Skeletal muscle cell (primary cell): ENCODE measurements around the gene TANC2.

Experiments
- DNase-seq: peaks from one replicate; pipeline ENCODE4 v3.0.0-alpha.2; 2010; ENCODE audit warnings: low read depth
- H3K4me3 ChIP-seq: 2 replicates; pipeline ENCODE4 v1.5.1; 2011; ENCODE audit warnings: low read depth, mild to moderate bottlenecking, control low read depth, low read length, moderate library complexity

Gene TANC2

DNA sequence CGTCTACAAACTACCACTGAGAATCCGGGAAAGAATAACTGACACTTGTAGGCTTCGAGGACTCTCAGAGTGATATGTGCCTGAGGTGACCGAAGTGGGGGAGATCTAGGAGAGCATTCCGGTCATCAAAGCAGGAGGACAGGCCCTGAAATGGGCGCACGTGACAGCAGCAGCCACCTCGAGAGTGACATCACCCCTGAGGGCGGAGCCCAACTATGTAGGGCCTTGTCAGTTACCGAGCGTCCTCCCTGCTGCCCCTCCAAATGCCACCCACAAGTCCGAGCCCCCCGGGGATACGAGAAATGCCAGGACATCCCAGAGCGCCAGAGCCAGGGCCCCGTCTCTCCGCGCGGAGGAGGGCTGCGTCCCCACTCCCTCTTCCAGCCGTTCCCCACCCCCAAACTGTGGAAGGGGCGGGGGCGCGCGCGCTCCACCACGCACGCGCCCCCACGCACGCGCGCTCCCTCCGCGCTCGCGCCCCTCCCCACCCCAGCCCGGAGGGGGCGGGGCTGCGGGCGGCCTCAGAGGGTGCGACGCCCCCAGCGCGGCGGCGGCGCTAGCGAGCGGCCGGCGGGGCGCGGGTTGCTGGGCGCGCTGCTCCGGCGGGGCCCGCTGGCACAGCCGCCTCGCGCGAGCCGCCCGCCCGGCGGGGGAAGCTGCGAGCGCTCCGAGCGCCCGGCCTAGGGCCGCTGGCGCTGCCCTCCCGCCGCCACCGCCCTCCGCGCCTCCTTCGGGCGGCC, at the start of gene TANC2:
Gene TANC2, plus strand, starts transcription at position 550 of the 740 bp plus-strand sequence. CDS start 43,325 bp downstream, outside the sequence.
- peak; percentile 36 for DNase-seq

DNA sequence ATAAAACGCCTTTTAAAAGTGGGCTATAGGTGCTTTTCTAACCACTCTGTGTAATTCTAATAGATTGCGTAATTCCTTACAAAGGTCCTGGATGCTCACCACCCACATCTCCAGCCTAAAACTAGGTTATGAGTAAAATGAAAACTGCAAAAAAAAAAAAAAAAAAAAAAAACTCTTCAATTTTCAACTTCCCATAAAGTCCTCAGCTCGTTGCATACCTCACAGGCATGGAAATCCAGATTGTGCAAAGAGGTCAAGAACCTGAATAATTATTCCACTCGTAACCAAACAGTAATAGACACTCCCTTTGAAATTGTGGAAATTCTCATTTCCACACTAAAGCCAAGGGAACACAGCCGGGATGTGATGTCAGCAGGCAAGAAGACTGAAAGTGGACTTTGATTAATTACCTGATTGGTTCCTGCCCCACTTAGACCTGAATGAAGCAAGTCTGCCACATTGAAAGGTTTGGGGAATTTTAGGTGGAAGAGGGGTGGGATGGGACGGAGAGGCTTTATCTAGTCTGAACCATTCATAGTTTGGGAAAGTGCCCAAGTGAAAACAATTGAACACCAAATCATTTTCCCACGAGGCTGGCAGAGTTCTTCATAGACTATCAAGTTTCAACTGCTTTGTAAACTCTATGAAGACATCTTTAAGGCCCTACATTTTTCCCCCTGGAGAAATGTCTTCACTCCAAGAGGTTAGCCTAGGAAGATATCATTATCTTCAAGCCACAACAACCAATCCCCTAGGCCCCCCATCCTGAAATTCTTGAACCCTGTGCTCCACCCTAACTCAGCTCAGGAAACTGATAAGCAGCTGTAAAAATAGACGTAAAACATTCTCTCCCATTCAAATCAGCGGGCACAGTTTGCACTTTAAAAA, 49.1 kb upstream of the TANC2 start:
- no peak for DNase-seq
- no peak overlapping the region for H3K4me3 ChIP-seq

More for the DNA sequence above, at the start of gene TANC2:
- peak within 1 kb of the TSS; percentile 68 for H3K4me3 ChIP-seq

DNA sequence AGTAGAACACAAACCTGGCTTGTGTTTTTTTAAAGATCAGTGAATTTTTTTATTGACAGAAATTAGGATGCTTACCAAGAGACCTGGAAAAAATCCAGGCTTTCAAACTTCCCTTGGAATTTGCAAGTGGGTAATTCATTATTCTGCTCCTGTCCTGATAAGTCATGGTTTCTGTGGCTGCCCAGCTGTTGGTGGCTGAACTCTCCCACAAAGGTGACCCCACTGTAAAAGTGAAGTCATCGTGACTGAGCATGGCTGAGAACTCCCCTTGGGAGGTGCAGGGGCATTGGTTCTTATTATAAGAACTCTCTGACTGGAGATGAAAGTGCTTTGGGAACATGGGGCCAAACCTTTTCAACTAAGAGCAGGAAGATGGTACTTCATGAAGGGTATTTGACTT, 46.6 kb upstream of the TANC2 start:
- no peak overlapping the region for H3K4me3 ChIP-seq
- DNase-seq, result peak; percentile 60

DNA sequence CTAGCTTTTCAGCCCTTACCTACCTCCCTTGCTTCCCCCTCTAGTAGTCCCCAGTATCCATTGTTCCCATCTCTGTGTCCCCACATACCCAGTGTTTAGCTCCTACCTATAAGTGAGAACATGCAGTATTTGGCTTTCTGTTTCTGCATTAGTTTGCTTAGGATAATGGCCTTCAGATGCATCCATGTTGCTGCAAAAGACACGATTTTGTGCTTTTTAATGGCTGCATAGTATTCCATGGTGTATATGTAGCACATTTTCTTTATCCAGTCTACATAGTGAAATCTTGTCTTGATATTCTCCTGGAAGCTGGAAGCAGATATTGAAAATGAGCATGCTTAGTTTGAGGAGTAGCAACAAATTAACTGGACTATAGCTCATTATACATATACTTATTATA, 45.7 kb upstream of the TANC2 start:
- no peak overlapping the region for H3K4me3 ChIP-seq
- no peak for DNase-seq

DNA sequence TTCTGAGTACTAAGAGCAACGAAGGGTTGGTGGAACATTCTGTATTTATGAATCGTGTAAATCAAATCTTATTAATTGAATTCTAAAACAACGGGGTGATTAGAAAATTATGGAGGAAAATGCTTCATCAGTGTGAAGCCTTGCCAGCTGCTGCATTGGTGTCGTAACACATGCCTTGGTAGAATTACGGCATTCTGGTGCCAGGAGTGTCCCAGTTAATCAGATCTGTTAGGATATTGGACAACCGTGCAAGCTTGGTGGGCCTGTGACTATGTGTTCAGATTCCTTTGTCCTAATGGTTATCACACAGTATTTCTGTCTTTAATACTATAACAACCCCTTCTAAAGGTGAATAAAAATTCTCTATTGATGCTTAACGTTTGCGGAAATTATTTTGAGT, 44.2 kb upstream of the TANC2 start:
- no peak overlapping the region for H3K4me3 ChIP-seq
- no peak for DNase-seq

DNA sequence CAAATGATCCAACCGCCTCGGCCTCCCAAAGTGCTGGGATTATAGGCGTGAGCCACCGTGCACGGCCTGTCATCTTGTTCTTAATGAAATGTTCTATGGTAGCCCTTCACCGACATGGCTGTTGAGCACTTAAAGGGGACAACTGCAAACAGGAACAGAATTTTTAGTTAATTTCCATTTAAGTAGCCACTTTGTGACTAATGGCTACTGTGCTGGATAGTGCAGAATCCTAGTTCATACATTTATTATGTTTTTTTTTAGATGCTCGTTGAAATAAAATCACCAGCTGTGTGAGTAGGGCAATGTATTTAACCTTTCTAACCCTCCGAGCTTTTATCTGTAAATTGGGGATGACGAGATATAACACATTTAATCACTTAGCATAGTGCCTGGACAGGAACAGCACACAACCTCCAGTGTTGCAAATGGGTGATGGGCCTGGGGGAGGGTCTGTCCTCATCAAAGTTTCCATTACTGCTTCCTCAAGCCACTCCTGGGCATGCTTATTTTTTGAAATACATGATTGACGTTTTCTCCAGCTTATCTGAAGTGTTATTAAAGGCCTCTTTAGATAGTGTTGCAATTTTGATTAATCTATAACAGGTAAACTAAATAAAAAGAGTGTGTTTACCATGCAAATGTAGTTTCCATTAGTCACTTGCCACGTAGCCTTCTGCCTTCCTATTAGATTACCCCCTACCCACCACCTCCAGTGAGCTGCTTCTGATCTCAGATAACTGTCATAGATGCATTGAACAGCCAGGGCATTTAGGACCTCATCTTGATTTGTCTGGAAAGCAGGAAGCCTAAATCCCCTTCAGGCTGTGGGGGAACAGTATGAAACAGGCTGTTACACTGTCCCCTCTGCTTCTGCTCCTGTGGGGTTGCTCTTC, 42.5 kb upstream of the TANC2 start:
- H3K4me3 ChIP-seq, result no peak overlapping the region
- no peak for DNase-seq

DNA sequence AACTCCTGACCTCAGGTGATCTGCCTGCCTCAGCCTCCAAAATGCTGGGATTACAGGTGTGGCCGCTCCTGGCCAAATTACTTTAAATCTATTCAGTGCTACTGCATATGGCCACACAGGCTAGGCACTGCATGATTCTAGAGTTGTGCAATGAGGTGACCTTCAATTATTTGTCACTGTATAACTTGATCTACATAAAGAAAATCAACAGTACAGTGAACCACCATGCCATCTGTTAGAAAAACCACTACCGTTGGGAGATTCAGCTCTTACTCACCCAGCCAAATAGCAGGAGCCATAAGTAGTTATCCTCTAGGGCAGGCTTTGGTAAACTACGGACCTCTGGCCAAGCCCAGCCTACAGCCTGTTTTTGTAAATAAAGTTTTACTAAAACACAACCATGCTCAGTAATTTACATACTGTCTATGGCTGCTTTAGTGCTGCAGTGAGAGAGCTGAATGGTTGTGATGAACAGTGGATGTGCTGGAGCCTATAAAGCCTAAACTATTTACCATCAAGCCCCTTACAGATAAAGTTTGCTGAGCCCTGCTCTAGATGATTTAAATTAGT, 40.7 kb upstream of the TANC2 start:
- peak; percentile 2 for DNase-seq

DNA sequence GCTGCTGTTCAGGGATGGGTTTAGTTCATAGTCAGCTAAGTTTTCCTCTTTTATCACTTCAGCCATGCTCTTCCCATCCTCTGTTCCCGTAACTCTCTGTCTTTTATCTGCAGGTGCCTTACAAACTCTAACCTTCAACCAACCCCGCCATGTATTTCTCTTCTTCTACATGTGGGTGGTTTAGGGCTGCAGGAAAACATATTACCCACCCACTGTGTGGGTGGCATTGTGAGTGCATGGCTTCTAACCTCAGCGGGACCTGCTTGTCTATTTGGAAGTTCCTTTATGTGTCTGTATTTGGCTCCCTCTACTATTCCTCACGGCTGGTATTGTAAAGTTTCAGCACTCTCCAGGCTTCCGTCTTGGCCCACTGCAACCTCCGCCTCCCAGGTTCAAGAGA, 39.0 kb upstream of the TANC2 start:
- no peak overlapping the region for H3K4me3 ChIP-seq
- no peak for DNase-seq

More for the DNA sequence above, 40.7 kb upstream of the TANC2 start:
- no peak overlapping the region for H3K4me3 ChIP-seq

DNA sequence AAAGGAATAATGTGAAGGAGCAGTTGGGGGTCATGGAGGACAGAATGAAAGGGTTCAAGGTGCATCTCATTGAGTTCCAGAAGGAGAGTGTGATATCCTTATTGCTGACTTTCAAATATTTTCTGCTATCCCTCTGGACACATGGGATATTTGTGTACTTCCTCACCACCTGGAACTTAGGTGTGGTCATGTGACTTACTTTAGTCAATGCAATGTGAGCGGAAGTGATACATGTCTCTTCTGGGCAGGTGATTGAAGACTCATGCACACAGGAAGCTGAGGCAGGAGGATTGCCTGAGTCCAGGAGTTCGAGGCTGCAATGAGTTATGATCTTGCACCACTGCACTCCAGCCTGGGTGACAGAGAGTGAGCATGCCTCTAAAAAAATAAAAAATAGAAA, 36.7 kb upstream of the TANC2 start:
- no peak overlapping the region for H3K4me3 ChIP-seq
- DNase-seq, result no peak

DNA sequence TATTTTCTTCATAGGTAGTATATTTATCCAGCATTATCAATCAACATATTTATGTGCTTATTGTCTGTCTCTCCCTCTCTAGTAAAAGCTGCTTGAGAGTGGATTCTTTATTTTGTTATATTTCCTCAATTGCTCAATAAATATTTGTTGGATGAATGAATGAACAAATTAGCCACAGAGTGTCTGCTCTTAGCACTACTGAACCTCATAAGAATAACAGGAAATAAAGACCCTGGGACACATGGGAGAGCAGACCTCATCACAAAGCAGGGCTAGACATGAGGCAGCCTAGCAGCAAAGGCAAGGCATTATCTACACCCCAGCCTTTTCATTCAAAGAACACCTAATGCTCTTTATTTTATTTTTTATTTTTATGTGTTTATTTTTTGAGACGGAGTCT, 34.9 kb upstream of the TANC2 start:
- no peak overlapping the region for H3K4me3 ChIP-seq
- no peak for DNase-seq

DNA sequence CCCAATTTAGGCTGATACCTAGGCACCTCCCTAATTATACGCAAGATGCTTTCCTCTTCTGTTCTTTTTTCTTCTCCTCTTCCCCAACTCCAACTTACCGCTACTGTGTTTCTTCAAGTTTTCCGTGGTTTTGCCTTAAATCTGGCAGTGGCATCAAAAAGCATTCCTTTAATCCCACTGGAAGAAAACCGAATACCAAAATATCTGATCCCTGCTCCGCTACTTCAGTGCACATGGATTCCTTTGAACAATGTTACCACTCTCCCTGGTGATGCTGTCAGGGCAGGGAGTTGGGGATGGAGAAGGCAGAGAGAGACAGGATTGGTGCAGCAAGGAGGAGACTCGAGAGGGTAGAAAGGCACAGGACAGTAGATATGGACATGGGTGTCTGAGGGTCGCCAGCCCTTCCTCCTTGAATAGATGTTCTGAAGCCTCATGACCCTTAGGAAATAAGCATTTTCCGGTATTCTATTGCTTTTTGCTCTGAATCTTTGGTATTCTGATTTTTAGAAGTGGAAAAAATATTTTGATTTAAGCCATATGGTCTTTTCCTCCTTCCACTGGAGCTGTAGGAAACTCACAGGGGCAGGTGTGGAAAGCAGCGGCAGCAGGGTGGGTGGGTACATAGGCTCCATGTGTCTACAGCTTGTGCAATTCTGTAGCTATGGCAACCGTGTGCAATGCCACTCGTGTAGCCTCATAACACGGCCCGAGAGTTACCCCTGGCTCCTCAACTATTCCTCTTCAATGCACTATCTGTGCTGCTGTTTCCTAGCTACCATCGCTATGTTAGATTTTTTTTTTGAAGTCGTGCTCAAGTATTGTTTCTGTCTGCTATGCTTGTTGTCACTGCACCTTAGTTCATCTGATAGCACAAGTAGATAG, 32.3 kb upstream of the TANC2 start:
- no peak for DNase-seq
- no peak overlapping the region for H3K4me3 ChIP-seq

DNA sequence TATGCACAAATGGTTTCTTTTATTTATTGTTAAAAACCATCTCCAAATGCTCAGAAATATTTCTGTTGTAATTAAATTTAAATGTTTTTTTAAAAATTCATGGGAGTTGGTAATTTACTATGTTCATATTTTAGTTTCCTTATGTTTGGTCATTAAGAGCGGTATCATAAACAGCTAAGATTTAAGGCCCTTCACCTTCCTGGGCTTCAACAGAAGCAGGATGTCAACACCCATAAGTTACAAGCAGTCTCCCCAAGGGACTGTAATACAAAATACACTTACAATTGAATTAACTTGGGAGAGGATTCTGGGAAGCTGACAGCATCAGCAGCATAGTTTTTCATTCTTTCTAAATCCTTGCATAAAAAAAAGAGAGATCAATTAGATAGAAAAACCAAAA, 30.9 kb upstream of the TANC2 start:
- no peak overlapping the region for H3K4me3 ChIP-seq
- DNase-seq, result no peak

DNA sequence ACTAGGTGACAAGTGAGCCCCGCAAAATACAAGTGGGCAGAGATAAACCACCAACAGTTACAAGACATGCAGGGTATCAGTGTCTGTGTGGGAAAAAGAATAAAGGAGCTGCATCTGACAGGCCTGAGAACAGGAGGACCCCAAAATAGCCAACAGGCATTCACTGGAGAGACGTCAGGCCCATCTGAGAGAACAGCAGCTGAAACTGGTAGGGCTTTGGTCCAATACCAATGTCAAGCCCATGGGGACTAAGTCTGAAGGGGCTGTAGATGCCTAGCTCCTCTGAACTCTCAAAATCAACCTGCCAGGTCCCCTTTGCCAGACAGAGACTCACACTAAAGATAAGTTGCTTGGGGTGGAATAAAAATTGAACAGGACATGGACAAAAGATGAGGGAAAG, 30.5 kb upstream of the TANC2 start:
- no peak for DNase-seq
- no peak overlapping the region for H3K4me3 ChIP-seq

DNA sequence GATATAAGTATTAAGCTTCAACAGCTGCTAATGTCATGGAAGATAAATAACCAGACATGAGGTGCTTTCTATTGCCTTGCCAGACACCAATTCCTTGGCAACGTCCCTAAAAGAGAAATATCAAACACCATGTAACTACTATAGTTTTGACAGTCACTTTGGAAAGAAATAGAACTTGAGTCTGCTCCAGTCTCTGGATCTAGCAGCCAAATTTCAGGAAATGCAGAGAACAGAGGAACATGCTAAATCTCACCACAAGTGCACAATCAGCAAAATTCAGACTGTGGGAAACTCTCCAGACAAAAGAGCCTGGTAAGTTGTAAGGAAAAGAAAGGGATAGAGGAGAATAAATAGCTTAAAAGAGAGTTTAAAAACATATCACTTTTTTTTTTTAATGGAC, 28.4 kb upstream of the TANC2 start:
- no peak for DNase-seq
- H3K4me3 ChIP-seq, result no peak overlapping the region

DNA sequence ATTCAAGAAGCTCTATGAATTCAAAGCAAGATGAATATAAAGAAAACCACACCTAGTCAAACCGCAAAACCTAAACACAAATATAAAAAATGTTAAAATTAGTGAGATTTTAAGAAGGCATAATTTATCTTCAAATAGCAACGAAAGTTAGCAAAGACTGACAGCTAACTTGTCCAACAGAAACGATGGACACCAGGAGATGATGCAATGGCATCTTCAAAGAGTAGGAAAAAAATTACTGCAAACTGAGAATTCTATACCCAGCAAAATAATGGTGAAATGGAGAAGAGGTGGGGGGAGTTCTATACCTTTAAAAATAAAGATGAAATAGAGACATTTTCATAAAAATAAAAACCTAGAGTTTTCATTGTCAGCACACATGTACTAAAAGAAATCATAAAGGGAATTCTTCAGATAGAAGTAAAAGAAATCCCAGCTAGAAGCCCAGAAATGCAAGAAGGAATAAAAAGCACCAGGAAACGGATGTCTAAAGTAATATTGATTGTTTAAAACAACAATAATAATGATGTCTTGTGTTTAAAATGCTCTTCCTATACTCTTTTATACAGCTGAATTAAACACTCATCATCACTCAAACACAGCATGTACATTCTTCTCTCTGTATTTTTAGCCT, 24.6 kb upstream of the TANC2 start:
- no peak for DNase-seq
- no peak overlapping the region for H3K4me3 ChIP-seq

DNA sequence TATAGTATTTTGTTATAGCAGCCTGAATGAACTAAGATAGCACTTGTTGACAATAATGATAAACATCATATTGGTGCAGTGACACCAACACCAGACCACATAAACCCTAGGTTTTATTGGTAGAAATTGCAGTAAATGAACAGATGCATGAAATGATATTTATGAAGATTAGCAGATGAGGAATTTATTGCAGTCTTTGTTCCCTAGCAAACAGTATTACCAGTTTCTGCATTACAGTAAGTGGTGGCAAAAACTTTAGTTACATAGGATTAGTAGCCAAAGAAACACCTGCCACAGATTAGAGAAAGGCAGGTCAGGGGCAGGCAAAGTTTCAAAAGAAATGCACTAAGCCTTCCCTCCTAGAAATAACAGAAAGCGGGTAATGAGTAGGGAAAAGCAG, 17.7 kb upstream of the TANC2 start:
- H3K4me3 ChIP-seq, result no peak overlapping the region
- DNase-seq, result no peak

DNA sequence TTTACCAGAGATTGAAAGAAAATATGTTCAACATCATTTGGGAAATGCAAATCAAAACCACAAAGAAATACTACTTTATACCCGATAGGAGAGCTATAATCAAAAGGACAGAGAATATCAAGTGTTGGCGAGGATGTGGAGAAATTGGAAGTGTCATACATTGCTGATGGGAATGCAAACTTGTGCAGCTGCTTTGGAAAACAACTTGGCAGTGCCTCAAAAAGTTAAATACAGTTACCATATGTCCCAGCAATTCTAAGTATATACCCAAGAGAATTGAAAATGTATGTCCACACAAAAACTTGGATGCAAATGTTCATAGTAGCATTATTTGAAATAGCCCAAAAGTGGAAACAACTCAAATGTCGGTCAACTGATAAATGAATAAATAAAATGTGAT, 17.0 kb upstream of the TANC2 start:
- no peak for DNase-seq
- no peak overlapping the region for H3K4me3 ChIP-seq

DNA sequence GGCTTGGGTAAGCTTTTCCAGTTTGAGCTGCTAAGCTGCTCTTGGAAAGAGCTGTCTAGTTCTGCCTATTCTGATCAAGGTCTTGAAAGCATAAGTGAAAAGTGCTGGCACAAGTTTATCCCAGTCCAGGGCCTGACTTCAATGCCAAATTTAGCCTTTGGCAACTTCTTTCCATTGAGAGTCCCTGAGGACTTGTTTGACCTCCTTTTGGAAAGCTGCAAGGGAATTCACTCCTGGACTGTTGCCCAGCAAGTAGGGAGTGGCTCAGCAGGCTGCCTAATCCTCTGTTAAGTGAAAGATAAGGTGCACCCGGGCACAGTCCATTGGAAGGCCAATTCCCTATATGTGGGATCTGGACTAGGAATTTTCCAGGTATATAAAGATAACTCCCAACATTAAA, 16.0 kb upstream of the TANC2 start:
- DNase-seq, result peak; percentile 83
- H3K4me3 ChIP-seq, result no peak overlapping the region
